OCI-LY1 (cell line): ENCODE results near the gene MAPK8IP1.
A peak's percentile ranks its signal among the peaks of the same experiment; 100 is the strongest.

Experiments
- H2AFZ ChIP-seq: fragments of 200-600 bp; sonication (generic), shearing (Covaris generic); 2 replicates; pipeline ENCODE4 v1.6.0; 2014; ENCODE audit warnings: antibody characterized with exemption, mild to moderate bottlenecking, low read length
- H3F3A ChIP-seq: fragments of 200-600 bp; sonication (generic), shearing (Covaris generic); 2 replicates; pipeline ENCODE4 v1.6.0; 2014; ENCODE audit warnings: mild to moderate bottlenecking, antibody characterized with exemption, low read length, moderate library complexity; ENCODE audit not compliant: insufficient read depth
- H3K27ac ChIP-seq: fragments of 200-600 bp; sonication (generic); 2 replicates; pipeline ENCODE4 v1.5.1; 2014; ENCODE audit warnings: low read length, mixed run types, mild to moderate bottlenecking, low read depth; ENCODE audit not compliant: poor library complexity, severe bottlenecking
- H3K27me3 ChIP-seq: fragments of 200-600 bp; sonication (generic); 2 replicates; pipeline ENCODE4 v1.6.0; 2014; ENCODE audit warnings: antibody characterized with exemption, mild to moderate bottlenecking, low read length, moderate library complexity; ENCODE audit not compliant: insufficient read depth
- H3K36me3 ChIP-seq: fragments of 200-600 bp; sonication (generic); 2 replicates; pipeline ENCODE4 v1.6.1; 2014; ENCODE audit warnings: mild to moderate bottlenecking, antibody characterized with exemption, low read length, moderate library complexity, mixed read lengths; ENCODE audit not compliant: insufficient read depth
- H3K4me1 ChIP-seq: fragments of 200-600 bp; sonication (generic); 2 replicates; pipeline ENCODE4 v1.5.1; 2014; ENCODE audit warnings: mild to moderate bottlenecking, low read length, moderate library complexity; ENCODE audit not compliant: insufficient read depth, severe bottlenecking
- H3K4me2 ChIP-seq: fragments of 200-600 bp; sonication (generic), shearing (Covaris generic); 2 replicates; pipeline ENCODE4 v1.6.1; 2014; ENCODE audit warnings: low read length
- H3K4me3 ChIP-seq: fragments of 200-600 bp; sonication (generic); 2 replicates; pipeline ENCODE4 v1.5.1; 2014; ENCODE audit warnings: low read length, low read depth, mild to moderate bottlenecking, mixed read lengths; ENCODE audit not compliant: poor library complexity, severe bottlenecking
- H3K79me2 ChIP-seq: fragments of 200-600 bp; shearing (Covaris generic); 2 replicates; pipeline ENCODE4 v1.6.1; 2016; ENCODE audit warnings: mixed run types, low read length, mixed read lengths; ENCODE audit not compliant: insufficient read depth
- H3K9ac ChIP-seq: fragments of 200-600 bp; sonication (generic), shearing (Covaris generic); 2 replicates; pipeline ENCODE4 v1.6.1; 2014; ENCODE audit warnings: mild to moderate bottlenecking, low read length, mixed read lengths
- H3K9me2 ChIP-seq: fragments of 200-600 bp; sonication (generic), shearing (Covaris generic); 2 replicates; pipeline ENCODE4 v1.6.1; 2014; ENCODE audit warnings: low read depth, mild to moderate bottlenecking, low read length, mixed read lengths
- H3K9me3 ChIP-seq: fragments of 200-600 bp; shearing (Covaris generic); 2 replicates; pipeline ENCODE4 v1.6.1; 2014; ENCODE audit warnings: low read length, mixed read lengths
- H4K20me1 ChIP-seq: fragments of 200-600 bp; sonication (generic), shearing (Covaris generic); 2 replicates; pipeline ENCODE4 v1.6.0; 2016; ENCODE audit warnings: mild to moderate bottlenecking, low read length; ENCODE audit not compliant: insufficient read depth
- CTCF ChIP-seq: fragments of 200-600 bp; sonication (generic), shearing (Covaris generic); IDR thresholded peaks from 2 replicates; pipeline ENCODE4 v1.5.1; 2017; ENCODE audit warnings: mild to moderate bottlenecking, antibody characterized with exemption, low read length, moderate library complexity, mixed read lengths
- EZH2 ChIP-seq: fragments of 200-600 bp; sonication (generic), shearing (Covaris generic); IDR thresholded peaks from 2 replicates; pipeline ENCODE4 v1.8.0; 2017; ENCODE audit warnings: borderline replicate concordance, mixed run types, mild to moderate bottlenecking, antibody characterized with exemption, low read length, moderate library complexity, mixed read lengths

The MAPK8IP1 gene

GRCh38 chr11:45880772-45881570, 4.5 kb upstream of the MAPK8IP1 start:
- Histone ChIP-seq H4K20me1 (no peaks in the 10 kb centered on the region), H3K9ac (no peak overlapping the region), H3K4me2 (no peak overlapping the region), H3K4me1 (peaks cover 7% of the 10 kb centered on the region), H3K27ac (no peak overlapping the region), H3K79me2 (no peaks in the 10 kb centered on the region), H3F3A (no peaks in the 10 kb centered on the region), H3K9me3 (no peaks in the 10 kb centered on the region), H3K36me3 (peaks cover 24% of the 10 kb centered on the region), H3K4me3 (no peak overlapping the region), H2AFZ (no peak overlapping the region), H3K27me3 (no peaks in the 10 kb centered on the region), H3K9me2 (no peaks in the 10 kb centered on the region)
- TF ChIP-seq CTCF (no peak), EZH2 (no peak)

- H3K4me2 ChIP-seq = no peak overlapping the region
- no peaks in the 10 kb centered on the region for H3K79me2 ChIP-seq
- H3K36me3 ChIP-seq = peaks cover 16% of the 10 kb centered on the region
- H3K27me3 ChIP-seq = no peaks in the 10 kb centered on the region
- H3K4me1 ChIP-seq = peaks cover 9% of the 10 kb centered on the region
- no peak overlapping the region for H3K9ac ChIP-seq
- no peak overlapping the region for H3K27ac ChIP-seq
- H3K4me3 ChIP-seq = no peak overlapping the region
- no peaks in the 10 kb centered on the region for H3K9me2 ChIP-seq
- H2AFZ ChIP-seq = no peak overlapping the region
- TF ChIP-seq EZH2 (no peak), CTCF (no peak)
- no peaks in the 10 kb centered on the region for H3F3A ChIP-seq
- no peaks in the 10 kb centered on the region for H4K20me1 ChIP-seq
- no peaks in the 10 kb centered on the region for H3K9me3 ChIP-seq
These were observed 3.6 kb upstream of the MAPK8IP1 start for GRCh38 chr11:45881708-45882368.

GRCh38 chr11:45884596-45885185, 760 bp upstream of the MAPK8IP1 start:
- TF ChIP-seq EZH2 (no peak), CTCF (no peak)
- Histone ChIP-seq H3K9me2 (no peaks in the 10 kb centered on the region), H3K4me3 (peak overlapping the region; percentile 55), H3K79me2 (no peaks in the 10 kb centered on the region), H3K4me1 (peaks cover 9% of the 10 kb centered on the region), H3K27me3 (no peaks in the 10 kb centered on the region), H3F3A (no peaks in the 10 kb centered on the region), H2AFZ (no peak overlapping the region), H3K36me3 (no peaks in the 10 kb centered on the region), H3K4me2 (peak overlapping the region; percentile 72), H3K9ac (no peak overlapping the region), H3K27ac (no peak overlapping the region), H4K20me1 (no peaks in the 10 kb centered on the region), H3K9me3 (no peaks in the 10 kb centered on the region)
